Islet precursor cell (in vitro differentiated cells): ENCODE data around the gene KCNIP1.

Source experiments
- DNase-seq: peaks from one replicate; pipeline ENCODE4 v3.0.0-alpha.2; 2018

KCNIP1 gene

GRCh38 chr5:170483701-170484458 is 19.9 kb upstream of the KCNIP1 start:
- DNase-seq, result peak; percentile 86

- DNase-seq, result peak; percentile 26
Measured at GRCh38 chr5:170484459-170484831, 19.4 kb upstream of the KCNIP1 start.

GRCh38 chr5:170484847-170485615 is 18.8 kb upstream of the KCNIP1 start:
- DNase-seq, result peak; percentile 51

- DNase-seq, result no peak
Measured at GRCh38 chr5:170485616-170485911, 18.3 kb upstream of the KCNIP1 start.

GRCh38 chr5:170486371-170486770 is 17.4 kb upstream of the KCNIP1 start:
- DNase-seq, result no peak

GRCh38 chr5:170488570-170488969 is 15.2 kb upstream of the KCNIP1 start:
- no peak for DNase-seq

GRCh38 chr5:170489199-170489598 is 14.6 kb upstream of the KCNIP1 start:
- no peak for DNase-seq

GRCh38 chr5:170490381-170490780 is 13.4 kb upstream of the KCNIP1 start:
- DNase-seq, result no peak

GRCh38 chr5:170491479-170491878 is 12.3 kb upstream of the KCNIP1 start:
- DNase-seq, result no peak

- DNase-seq, result no peak
Measured at GRCh38 chr5:170493028-170493820, 10.6 kb upstream of the KCNIP1 start.

- DNase-seq, result no peak
Measured at GRCh38 chr5:170494041-170494440, 9.8 kb upstream of the KCNIP1 start.

GRCh38 chr5:170495825-170496661 is 7.8 kb upstream of the KCNIP1 start:
- DNase-seq, result no peak

GRCh38 chr5:170496662-170497028 is 7.2 kb upstream of the KCNIP1 start:
- DNase-seq, result no peak

GRCh38 chr5:170497311-170498038 is 6.3 kb upstream of the KCNIP1 start:
- DNase-seq, result no peak

GRCh38 chr5:170498811-170499351 is 4.9 kb upstream of the KCNIP1 start:
- no peak for DNase-seq

GRCh38 chr5:170499621-170500020 is 4.2 kb upstream of the KCNIP1 start:
- no peak for DNase-seq

GRCh38 chr5:170501361-170501760 is 2.5 kb upstream of the KCNIP1 start:
- DNase-seq, result no peak

GRCh38 chr5:170501931-170502330 is 1.9 kb upstream of the KCNIP1 start:
- DNase-seq, result no peak

GRCh38 chr5:170504616-170505266 is 921 bp downstream of the KCNIP1 start:
- DNase-seq, result no peak

- DNase-seq, result no peak
Measured at GRCh38 chr5:170508036-170508435, 4.2 kb downstream of the KCNIP1 start.

- DNase-seq, result no peak
Measured at GRCh38 chr5:170508660-170509347, 5.0 kb downstream of the KCNIP1 start.
